ENCODE data around the gene MOXD1.

MOXD1 gene

GRCh38 chr6:132425176-132425575 is 23.9 kb upstream of the MOXD1 start:
- DNase-seq (ENCODE audit: low spot score), result no peak
- TF ChIP-seq CTCF (conservative IDR thresholded peaks at IDR 0.05; ENCODE audit: low read depth), result no peak
- H3K27ac ChIP-seq, result no peak overlapping the region
- CTCF ChIA-PET, result no interaction called here
- POLR2A ChIA-PET (ENCODE audit: low non-redundant PET), result no interaction called here

- DNase-seq (ENCODE audit: low spot score), result no peak
- no peak for TF ChIP-seq CTCF (conservative IDR thresholded peaks at IDR 0.05; ENCODE audit: low read depth)
- no peak overlapping the region for H3K27ac ChIP-seq
- POLR2A ChIA-PET (ENCODE audit: low non-redundant PET), result no interaction called here
- CTCF ChIA-PET, result no interaction called here
These were observed 22.6 kb upstream of the MOXD1 start for GRCh38 chr6:132423839-132424238.

GRCh38 chr6:132418235-132418965 is 17.1 kb upstream of the MOXD1 start:
- no peak for DNase-seq (ENCODE audit: low spot score)
- POLR2A ChIA-PET (ENCODE audit: low non-redundant PET), result no interaction called here
- H3K27ac ChIP-seq, result no peak overlapping the region
- no peak for TF ChIP-seq CTCF (conservative IDR thresholded peaks at IDR 0.05; ENCODE audit: low read depth)
- CTCF ChIA-PET, result interaction anchor here (0.6 kb wide), 1 partner anchor 1337 kb away, joined by 4 read pairs; no protein-coding TSS in a partner anchor

GRCh38 chr6:132414761-132415160 is 13.5 kb upstream of the MOXD1 start:
- DNase-seq (ENCODE audit: low spot score), result no peak
- no peak for TF ChIP-seq CTCF (conservative IDR thresholded peaks at IDR 0.05; ENCODE audit: low read depth)
- CTCF ChIA-PET, result no interaction called here
- POLR2A ChIA-PET (ENCODE audit: low non-redundant PET), result no interaction called here
- H3K27ac ChIP-seq, result no peak overlapping the region

- POLR2A ChIA-PET (ENCODE audit: low non-redundant PET), result no interaction called here
- no peak for TF ChIP-seq CTCF (conservative IDR thresholded peaks at IDR 0.05; ENCODE audit: low read depth)
- CTCF ChIA-PET, result no interaction called here
- DNase-seq (ENCODE audit: low spot score), result no peak
- no peak overlapping the region for H3K27ac ChIP-seq
These were observed 13.0 kb upstream of the MOXD1 start for GRCh38 chr6:132414322-132414721.

GRCh38 chr6:132413499-132413802 is 12.2 kb upstream of the MOXD1 start:
- no peak overlapping the region for H3K27ac ChIP-seq
- TF ChIP-seq CTCF (conservative IDR thresholded peaks at IDR 0.05; ENCODE audit: low read depth), result no peak
- DNase-seq (ENCODE audit: low spot score), result no peak
- POLR2A ChIA-PET (ENCODE audit: low non-redundant PET), result no interaction called here
- CTCF ChIA-PET, result no interaction called here
